Astrocyte (in vitro differentiated cells and primary cell): Measurements from ENCODE around the gene ALOX15.

Experiments used
- EZH2 ChIP-seq: IDR thresholded peaks from 2 replicates; pipeline ENCODE4 v1.6.1; 2012; ENCODE audit warnings: mild to moderate bottlenecking, low read length, inconsistent platforms; ENCODE audit not compliant: insufficient read depth
- TF ChIP-seq, protein P1 (sequence below): IDR thresholded peaks from 2 replicates; pipeline ENCODE4 v1.5.1; 2011; ENCODE audit warnings: low read depth, mild to moderate bottlenecking, inconsistent platforms, low read length, moderate library complexity; ENCODE audit not compliant: insufficient read depth

DNA sequence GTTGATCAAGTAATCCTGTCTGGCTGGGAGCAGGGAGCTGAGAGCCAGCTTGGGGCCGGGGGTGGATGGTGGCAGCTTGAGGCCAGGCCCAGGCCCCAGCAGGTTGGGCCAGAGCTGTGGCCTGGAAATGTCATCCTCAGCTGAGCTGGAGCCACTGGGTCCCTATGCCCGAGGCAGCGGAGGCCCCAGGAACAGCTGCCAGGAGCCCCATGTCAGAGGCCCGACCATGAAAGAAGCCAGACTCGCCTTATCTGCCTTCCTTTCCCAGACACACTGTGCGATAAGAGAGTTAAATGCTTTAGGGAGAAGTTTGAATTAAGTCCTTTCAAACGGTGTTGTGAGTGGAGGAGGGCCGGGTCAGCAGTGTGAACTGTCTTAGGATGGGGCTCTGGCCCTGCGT, 53.7 kb downstream of the ALOX15 start:
- TF ChIP-seq EZH2, result no peak
- TF ChIP-seq, protein P1, sequence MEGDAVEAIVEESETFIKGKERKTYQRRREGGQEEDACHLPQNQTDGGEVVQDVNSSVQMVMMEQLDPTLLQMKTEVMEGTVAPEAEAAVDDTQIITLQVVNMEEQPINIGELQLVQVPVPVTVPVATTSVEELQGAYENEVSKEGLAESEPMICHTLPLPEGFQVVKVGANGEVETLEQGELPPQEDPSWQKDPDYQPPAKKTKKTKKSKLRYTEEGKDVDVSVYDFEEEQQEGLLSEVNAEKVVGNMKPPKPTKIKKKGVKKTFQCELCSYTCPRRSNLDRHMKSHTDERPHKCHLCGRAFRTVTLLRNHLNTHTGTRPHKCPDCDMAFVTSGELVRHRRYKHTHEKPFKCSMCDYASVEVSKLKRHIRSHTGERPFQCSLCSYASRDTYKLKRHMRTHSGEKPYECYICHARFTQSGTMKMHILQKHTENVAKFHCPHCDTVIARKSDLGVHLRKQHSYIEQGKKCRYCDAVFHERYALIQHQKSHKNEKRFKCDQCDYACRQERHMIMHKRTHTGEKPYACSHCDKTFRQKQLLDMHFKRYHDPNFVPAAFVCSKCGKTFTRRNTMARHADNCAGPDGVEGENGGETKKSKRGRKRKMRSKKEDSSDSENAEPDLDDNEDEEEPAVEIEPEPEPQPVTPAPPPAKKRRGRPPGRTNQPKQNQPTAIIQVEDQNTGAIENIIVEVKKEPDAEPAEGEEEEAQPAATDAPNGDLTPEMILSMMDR, result no peak
